HS-27A (cell line): Measurements from ENCODE around the gene SDE2.
"Not testable (repeated sequence)": the region's sequence is repeated elsewhere in the genome, so short reads cannot be mapped to it uniquely, and the experiment has no call there.

Source experiments
- DNase-seq: peaks from one replicate; pipeline ENCODE4 v3.0.0-alpha.2; 2012; ENCODE audit warnings: low read depth, missing footprints

The SDE2 gene

DNA sequence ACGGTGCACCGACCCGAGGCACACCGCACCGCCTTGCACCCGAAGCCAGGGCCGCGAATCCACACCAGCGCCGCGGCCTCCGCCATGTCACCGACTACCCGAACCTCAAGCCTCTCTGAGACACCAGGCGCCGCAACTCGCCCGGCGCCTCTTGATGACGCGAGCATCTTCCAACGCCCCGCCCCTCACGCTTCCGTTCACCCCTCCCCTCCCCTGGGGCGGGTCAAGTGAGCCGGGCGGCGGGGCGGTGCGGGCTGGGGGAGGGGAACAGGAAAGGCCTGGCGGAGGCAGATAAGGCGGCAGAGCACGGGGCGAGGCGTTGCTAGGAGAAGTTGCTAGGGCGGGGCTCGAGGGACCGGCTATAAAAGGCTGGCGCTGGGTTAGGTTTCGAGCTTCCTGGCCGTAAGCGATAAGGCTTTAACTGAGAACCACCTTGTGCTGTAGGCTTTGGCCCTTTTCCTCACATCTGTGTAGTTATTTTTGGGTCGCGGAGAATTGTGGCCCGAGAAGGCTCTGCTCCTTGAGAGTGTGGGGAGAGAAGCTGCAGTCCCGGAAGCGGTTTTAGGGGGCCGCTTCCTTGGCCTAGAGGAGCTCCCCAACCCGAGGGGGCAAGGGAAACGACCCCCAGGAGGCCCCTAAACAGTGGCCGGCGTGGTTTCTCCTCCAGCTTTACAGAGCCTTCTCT is at the start of gene SDE2:
TSS of gene SDE2 (minus strand) at position 117 of the 685 bp plus-strand sequence. CDS start at position 86, 31 bp downstream.
- DNase-seq: peak; percentile 84

DNA sequence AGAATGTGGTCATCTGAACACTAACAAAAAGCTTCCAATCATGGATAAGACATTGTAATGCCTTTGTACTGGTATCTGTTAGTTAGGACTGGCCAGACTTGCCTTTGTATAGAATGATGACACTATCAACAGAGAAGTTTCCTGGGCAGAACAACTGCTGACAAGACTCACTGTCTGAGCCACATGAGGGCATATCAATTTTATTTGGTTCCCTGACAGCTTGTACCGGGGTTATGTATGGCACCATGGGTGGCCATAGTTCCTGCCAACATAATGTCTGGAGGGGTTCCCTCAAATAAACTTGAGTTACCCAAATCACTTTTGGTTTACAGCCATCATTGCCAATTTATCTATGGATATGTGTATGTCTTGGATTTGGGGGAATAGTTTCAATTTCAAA is 49.7 kb upstream of the SDE2 start:
- DNase-seq: no peak

DNA sequence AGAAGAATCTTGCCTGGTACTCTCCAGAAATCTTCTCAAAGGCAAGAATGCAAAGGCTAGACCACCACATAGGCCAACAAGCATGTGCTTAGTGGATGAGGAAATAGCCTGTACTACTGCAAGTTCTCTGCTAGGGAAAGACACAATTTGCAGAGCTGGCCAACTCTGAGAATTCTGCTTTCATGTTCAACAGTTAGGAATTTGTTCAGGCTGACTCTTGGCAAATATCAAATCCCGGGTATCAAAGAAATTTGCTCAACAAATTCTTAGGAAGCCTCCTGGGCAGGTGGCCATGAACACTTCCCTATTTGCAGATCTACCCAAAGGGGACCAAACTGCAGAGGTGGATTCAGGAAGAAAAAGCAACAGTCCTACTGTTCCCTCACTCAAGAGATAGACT is 48.4 kb upstream of the SDE2 start:
- DNase-seq: no peak

DNA sequence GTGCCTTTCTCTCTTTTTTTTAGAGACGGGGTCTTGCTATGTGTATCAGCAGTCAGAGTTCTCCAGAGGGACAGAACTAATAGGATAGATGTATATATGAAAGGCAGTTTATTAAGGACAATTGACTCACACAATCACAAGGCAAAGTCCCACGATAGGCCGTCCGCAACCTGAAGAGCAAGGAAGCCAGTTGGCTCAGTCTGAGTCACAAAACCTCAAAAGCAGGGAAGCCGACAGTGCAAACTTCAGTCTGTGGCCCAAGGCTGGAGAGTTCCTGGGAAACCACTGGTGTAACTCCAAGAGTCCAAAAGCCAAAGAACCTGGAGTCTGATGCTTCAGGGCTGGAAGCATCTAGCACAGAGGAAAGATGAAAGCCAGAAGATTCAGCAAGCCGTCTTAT is 47.1 kb upstream of the SDE2 start:
- no peak for DNase-seq

DNA sequence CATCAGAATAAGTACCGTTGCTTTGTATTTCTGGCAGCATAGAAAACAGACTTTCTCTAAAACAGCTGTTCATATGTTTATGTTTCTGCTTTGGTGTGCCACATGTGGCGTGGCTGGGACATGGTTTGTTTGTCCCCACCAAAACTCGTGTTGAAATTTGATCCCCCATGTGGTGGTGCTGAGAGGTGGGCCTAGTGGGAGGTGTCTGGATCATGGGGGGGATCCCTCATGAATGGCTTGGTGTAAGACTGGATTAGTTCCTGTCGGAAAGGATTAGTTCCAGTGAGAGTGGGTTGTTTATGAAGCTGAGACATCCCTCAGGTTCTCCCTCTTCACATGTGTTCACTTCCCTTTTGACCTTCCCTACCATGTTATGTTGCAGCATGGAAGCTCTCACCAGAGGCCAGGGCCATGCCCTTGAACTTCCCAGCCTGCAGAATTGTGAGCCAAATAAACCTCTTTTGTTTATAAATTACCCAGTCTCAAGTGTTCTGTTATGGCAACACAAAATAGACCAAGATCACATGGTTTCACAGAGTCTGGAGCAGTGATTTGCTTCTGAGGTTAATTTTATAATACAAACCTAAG is 45.5 kb upstream of the SDE2 start:
- DNase-seq: no peak

DNA sequence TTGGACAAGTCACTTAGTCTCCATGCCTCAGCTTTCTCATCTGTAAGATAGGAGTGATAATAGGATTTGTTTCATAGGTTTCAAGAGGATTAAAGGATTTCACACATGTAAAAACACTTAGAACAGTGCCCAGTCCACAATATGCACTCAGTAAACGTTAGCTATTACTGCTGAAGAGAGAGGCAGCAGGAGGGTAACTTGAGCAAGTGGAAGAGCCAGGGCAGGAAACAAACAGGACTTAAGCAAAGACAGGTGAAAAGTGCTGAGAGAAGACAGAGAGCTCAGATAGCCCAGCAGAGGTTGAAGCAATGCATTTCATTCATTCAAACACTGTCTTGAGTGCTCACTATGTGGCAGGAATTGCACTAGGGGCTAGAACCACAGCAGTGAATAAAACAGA is 42.3 kb upstream of the SDE2 start:
- no peak for DNase-seq

DNA sequence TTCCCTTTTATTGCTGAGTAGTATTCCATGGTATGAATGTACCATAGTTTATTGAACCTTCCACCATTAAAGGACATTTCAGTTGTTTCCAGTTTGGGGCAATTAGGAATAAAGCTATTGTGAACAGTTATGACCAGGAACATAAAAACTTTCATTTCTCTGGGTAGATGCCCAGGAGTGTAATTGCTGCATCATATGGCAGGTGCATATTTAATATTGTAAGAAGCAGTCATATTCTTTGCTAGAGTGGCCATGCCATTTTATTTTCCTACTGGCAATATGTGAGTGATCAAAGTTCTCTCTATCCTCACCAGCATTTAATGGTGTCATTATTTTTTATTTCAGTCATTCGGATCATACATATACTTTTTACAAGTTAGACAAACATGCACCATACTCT is 39.5 kb upstream of the SDE2 start:
- no peak for DNase-seq

DNA sequence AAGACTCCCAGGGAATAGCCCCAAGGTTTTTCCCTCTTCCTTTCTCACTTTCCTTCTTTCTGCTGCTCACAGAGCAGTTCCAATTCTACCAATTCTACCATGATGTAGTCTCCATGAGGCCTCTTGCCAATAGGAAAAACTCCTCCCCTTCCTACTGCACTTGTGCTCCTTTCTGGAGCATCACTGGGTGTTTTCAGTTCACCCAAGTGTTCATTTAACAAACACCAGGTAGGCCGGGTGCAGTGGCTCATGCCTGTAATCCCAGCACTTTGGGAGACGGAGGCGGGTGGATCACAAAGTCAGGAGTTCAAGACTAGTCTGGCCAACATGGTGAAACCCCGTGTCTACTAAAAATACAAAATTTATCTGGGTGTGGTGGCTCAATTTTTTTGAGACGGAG is 36.8 kb upstream of the SDE2 start:
- DNase-seq: no peak

DNA sequence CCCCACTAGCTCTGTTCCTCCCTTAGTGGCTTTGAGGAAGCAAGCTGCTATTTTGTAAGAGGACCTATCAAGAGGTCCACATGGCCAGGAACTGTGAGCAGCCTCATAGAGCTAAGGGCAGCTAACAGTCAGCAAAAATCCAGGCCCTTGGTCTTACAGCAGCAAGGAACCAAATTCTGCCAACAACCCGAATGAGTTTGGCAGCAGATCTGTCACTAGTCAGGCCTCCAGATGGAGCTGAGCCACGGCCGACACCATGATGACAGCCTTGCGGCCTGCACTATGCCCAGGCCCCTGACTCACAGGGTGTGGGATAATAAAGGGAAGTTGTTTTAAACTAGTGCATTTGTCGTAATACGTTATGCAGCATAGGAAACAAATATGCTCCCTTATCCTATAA is 35.3 kb upstream of the SDE2 start:
- no peak for DNase-seq

DNA sequence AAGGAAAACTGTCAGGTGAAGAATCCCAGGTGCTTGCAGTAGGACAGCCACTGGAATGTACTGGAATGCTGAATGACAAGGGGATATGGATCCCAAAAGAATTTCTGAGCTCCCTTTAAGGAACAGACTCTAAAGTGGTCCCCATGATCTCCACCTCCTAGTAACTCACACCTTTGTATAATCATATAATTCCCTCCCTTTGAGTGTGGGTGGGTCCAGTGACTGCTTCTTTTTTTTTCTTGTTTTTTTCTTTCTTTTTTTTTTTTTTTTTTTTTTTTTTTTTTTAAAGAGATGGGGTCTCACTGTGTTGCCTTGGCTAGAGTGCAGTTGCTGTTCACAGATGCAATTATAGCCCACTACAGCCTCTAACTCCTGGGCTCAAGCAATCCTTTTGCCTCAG is 34.8 kb upstream of the SDE2 start:
- no peak for DNase-seq

DNA sequence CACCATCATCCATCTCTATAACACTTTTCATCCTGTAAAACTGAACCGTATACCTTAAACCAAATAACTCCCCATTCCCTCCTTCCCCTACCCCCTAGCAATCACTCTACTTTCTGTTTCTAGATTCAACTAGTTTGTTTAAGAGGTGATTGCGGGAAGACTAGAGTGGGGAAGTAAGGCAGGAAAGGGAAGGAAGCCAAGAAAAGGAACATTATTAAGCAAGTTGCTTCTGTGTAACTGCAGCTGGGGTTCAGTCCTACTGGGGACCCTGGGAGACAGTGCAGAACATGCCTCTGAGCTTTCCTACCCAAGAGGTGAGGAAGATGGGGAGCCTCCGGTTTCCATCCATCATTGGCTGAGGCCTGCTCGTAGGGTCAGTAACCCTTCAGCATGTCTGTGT is 34.4 kb upstream of the SDE2 start:
- DNase-seq: no peak

DNA sequence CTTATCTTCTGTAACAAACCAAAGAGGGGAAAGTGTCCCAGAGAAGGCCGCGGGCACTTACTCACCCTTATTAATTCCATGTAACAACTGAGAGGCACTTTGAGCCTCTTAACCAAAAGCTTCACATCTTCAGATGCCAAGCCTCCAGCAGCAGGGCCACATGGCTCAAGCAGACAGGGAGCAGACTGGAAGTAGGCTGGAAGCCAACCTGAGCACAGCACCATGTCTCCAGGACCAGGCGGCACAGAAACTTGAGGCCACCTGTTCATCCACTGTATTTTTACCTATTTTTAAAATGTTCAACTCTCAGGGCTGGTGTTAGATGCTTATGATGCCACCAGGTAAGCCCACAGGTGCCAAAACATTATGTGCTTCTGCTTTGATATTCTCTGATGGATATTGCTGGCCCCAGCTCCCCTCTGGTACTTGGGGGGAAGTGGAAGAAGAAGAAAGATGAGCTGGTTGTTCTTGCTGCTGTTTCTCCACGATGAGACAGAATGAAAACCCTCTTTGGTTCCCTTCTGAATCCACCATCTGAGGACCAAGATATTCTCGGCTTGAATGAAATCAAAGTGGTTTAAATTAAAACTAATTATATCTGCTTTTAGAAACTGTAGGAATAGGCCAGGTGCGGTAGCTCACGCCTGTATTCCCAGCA is 30.6 kb upstream of the SDE2 start:
- DNase-seq: no peak

DNA sequence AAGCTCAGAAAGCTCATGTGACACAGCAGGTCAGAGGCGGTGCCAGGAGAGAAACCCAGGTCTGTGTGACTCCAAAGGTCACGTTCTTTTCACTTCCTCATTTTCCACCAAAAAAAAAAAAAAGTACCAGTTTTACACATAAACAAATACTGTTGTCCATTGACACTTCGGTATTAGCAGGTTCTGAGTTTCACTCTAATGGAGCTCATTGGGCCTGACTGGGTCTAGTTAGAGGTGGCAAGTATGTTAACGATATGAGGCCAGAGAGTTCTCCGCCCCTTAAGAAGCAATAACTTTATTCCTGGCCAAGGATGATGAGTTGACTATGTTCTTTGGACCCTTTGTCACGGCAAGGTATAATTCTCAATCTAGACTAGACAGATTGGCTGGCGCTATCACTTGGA is 30.0 kb upstream of the SDE2 start:
- no peak for DNase-seq

DNA sequence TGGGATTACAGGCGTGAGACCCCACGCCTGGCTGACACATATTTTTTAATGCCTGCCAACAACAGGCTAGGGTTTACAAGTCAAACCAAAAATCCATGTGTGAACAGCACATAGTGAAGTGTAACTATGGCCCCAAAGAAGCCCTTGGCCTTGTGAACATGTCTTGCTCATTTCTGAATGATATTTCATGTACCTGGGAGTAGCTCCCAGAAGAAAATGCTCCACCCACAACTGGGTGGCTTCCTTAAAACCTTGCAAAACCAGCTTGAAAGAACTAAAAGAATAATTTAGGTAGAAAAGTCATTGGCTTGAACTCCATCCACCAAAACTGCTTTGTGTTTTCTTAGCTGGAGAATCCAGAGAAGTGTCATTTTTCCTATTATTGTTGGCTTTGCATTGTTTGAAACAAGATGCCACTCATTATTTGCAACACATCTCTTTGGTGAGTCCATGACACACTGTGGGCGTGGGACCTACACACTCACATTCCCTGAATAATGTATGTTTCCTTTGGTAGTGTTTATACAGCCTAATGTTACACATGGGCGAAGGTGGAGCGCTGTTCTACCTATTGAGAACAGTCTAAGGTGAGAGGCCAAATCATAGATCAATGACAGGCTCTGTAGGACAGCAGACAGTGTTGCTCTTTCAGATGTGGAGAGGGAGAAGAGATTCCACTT is 28.5 kb upstream of the SDE2 start:
- no peak for DNase-seq

DNA sequence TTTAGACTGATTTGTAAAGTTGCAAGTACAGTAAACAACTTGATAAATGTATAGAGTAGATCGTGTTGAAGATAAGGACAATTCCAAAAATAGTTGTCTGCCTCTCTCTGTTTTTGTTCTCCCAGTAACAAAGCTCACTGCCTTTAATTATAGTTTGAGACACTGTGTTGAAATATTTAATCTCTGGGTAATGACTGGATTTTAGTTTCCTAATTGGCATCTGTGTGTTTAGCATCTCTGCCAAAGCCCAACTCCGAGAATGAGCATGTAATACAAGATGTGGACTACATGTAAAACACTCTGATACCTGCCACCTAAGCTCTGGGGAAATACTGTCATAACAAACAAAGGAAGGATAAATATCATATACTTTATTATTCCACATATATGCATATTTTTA is 27.7 kb upstream of the SDE2 start:
- DNase-seq: no peak

DNA sequence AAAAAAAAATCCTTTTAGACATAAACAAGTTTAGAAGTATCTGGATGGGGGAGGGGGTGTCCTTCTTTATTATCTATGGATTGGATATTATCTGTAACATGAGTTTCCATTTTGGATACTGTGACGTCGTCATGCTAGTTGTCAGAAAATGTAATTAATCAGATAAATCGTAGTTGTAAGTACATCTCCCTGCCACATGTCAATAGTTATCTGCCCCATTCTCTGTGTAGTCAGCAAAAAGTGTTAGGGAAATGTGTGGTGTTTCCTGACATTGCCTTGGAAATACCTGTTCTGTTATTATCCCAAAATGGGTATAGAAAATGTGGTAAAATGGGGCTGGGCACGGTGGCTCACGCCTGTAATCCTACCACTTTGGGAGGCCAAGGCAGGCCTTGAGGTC is 24.6 kb upstream of the SDE2 start:
- no peak for DNase-seq

DNA sequence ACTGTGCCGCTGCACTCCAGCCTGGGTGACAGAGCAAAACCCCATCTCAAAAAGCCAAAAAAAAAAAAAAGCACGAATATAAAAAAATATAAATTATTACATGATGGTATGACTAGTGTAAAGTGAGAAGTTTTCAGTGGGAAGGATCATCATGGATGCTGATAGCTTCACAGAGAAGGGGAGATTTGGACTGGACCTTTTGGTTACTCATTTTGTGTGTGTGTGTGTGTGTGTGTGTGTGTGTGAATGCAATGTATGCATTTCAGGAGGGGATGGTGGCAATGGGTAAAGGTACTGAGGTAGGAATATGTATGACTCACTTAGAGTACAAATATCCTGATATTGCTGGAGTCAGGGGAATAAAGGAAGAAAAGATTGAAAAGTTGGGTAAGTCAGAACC is 22.7 kb upstream of the SDE2 start:
- no peak for DNase-seq

DNA sequence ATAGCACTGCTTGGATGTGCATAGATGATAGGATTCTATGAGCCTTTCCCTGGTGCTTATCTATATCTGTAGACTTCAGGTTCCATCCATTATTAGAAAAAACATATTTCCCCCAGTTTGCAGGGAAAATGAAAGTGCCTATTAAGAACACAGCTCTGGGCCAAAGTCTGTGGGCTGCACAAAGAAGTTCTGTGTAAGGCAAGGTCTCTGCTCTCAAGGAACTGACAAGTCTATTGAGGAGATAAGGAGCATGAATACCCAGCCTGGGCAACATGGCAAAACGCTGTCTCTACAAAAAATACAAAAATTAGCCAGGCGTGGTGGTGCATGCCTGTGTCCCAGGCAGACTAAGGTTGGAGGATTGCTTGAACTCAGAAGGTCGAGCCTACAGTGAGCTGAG is 22.3 kb upstream of the SDE2 start:
- no peak for DNase-seq

DNA sequence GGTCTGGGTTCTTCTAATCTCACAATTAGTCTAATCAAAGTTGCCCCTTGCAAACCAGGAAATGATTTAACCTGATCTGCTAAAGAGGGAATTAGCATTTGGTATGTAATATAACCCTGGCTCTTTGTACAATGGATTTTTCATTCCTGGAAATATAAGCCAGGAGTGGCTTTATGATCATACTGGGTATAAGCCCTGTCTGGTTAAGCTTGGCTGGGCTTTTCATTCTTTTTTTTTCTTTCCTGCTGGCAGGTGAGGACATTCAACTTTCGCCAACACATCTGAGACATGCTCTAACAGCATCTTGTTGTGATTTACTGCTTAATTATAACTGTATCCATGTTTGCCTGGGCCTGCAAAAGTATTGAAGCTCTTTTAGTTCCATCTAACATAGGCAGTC is 20.4 kb upstream of the SDE2 start:
- no peak for DNase-seq

DNA sequence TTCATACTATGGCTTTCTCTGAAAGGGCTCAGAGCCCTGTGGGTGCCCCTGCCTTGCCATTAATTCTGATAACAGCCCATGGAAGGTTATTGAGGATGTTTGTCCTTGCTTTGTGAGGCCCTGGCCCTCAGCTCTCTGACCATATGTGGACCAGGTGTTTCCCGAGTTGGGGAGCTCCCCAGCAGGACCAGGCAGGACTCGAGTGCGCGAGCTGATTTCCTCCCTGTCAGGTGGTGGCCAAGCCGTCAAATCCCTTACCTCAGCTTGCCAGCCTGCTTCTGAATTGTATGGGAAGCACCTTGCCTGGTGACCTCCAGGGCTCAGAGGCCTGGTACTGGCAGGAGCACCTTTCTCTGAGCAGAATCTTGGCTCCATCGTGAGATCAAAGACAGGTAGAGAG is 17.9 kb upstream of the SDE2 start:
- DNase-seq: no peak

DNA sequence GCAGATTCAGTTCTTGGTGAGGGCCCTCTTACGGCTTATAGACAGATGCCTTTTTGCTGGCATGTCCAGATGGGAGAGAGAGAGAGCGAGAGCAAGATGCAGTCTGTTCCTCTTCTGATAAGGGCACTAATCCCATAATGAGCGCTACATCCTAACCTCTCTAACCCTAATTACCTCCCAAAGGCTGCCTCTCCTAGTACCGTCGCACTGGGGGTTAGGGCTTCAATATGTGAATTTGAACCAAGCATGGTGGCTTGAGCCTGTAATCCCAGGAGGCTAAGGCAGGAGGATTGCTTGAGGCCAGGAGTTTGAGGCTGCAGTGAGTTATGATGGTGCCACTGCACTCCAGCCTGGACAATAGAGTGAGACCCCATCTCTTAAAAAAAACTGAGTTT is 10.5 kb upstream of the SDE2 start:
- no peak for DNase-seq

DNA sequence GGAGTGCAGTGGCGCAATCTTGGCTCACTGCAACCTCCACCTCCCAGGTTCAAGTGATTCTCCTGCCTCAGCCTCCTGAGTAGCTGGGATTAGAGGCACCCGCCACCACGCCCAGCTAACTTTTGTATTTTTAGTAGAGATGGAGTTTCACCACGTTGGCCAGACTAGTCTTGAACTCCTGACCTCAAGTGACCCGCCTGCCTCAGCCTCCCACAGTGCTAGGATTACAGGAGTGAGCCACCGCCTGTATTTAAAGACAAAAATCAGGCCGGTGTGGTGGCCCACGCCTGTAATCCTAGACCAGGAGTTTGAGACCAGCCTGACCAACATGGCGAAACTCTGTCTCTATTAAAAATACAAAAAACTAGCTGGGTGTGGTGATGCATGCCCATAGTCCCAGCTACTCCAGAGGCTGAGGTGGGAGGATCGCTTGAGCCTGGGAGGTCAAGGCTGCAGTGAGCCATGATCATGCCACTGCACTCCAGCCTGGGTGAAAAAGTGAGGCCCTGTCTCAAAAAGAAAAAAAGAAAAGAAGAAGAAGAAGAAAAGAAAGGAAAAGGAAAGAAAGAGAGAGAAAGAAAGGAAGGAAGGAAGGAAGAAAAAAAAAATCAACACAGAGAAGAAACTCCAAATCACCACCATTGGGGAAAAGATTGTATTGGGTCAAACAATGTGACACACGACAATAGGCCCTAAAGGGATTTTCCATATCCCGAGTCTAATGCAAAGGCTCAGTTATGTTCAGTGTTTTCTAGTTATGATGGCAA is 8.2 kb upstream of the SDE2 start:
- not testable (repeated sequence) for DNase-seq
